HFFc6 (cell line): ENCODE measurements around the gene SLC22A4. TPM values are rescaled to one million over a fixed set of nuclear protein-coding genes. Genes with fewer than 3 reads are reported as not detected.

Source experiments
- DNase-seq: peaks from one replicate; pipeline ENCODE4 v3.0.0-alpha.2; 2018
- H3K27ac Mint-ChIP-seq: 2 replicates; pipeline ENCODE4 v1.8.0; 2020; ENCODE audit warnings: mild to moderate bottlenecking, mixed read lengths
- H3K27me3 Mint-ChIP-seq: 2 replicates; pipeline ENCODE4 v1.8.0; 2021; ENCODE audit warnings: mild to moderate bottlenecking, moderate library complexity, mixed read lengths; ENCODE audit not compliant: insufficient read depth
- H3K36me3 Mint-ChIP-seq: 2 replicates; pipeline ENCODE4 v1.8.0; 2021; ENCODE audit warnings: low read depth, mixed read lengths
- H3K4me1 Mint-ChIP-seq: 2 replicates; pipeline ENCODE4 v1.8.0; 2020; ENCODE audit warnings: low read depth, mixed read lengths
- H3K4me3 Mint-ChIP-seq: 2 replicates; pipeline ENCODE4 v1.8.0; 2020; ENCODE audit warnings: mild to moderate bottlenecking, moderate library complexity, mixed read lengths
- H3K9me3 Mint-ChIP-seq: 2 replicates; pipeline ENCODE4 v1.8.0; 2020; ENCODE audit warnings: mild to moderate bottlenecking, mixed read lengths
- total RNA-seq, 6 experiments: library from RNA; stranded (reverse); fragmentation: NEBNext Ultra II Directional; extraction: Animal tissue kit (Norgen Biotek cat#: 25700); gene quantifications; 2 replicates in 1 of 6; 3 replicates in 5 of 6; pipeline ENCODE4 v1.2.3, GENCODE V29; 2021
- TF ChIP-seq, protein P1 (sequence below): fragments of 200-600 bp; sonication (generic); IDR thresholded peaks from 2 replicates; pipeline ENCODE4 v1.5.0; 2021; ENCODE audit warnings: antibody characterized with exemption, mild to moderate bottlenecking

Gene SLC22A4
- total RNA-seq, 6 experiments from 2014 or later: 10.8 to 12.6 (median 11.4) TPM

DNA sequence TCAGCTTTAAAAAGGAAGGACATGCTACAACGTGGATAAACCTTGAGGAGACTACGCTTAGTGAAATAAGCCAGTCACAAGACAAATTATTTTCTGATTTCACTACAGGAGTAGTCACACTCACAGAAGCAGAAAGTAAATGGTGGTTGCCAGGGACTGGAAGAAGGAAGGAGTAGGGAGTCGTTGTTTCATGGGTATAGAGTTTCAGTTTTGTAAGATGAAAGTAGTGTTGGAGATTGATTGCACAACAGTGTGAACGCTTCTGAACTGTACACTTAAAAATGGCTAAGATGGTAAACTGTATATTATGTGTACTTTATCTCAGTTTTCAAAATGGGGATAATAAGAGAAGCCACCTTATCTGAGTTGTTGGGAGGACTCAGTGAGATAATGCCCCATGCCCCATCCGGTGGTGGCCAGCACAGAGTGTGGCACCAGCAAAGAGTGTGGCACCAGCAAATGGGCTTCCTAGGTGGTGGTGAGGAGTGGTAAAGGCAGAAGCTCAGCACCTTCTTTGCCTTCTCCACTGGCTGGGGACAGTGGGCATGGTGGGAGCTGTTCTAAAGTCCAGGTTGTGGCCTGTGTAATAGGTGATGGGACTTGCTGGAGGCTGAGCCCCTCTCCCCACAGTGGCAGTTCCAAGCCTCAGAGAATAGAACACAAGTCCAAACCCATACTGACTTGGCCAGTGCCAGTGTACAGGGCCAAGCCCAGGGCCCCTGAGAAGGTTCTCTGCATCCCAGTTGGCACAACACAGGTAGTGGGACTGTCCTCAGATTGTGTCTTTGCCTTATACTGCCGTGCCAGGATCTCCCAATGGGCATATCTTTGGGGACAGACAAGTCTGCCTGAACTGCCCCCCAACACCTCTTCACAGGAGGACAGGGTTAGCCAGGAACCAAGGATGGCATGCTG is 4.4 kb downstream of the SLC22A4 start:
- no peaks in the 10 kb centered on the region for H3K9me3 Mint-ChIP-seq
- H3K4me1 Mint-ChIP-seq: peaks cover 60% of the 10 kb centered on the region
- peaks cover 2% of the 10 kb centered on the region; the same call in 1 of the 2 replicates for H3K27me3 Mint-ChIP-seq
- no peak overlapping the region for H3K4me3 Mint-ChIP-seq
- H3K36me3 Mint-ChIP-seq: peaks cover 22% of the 10 kb centered on the region
- TF ChIP-seq, protein P1, sequence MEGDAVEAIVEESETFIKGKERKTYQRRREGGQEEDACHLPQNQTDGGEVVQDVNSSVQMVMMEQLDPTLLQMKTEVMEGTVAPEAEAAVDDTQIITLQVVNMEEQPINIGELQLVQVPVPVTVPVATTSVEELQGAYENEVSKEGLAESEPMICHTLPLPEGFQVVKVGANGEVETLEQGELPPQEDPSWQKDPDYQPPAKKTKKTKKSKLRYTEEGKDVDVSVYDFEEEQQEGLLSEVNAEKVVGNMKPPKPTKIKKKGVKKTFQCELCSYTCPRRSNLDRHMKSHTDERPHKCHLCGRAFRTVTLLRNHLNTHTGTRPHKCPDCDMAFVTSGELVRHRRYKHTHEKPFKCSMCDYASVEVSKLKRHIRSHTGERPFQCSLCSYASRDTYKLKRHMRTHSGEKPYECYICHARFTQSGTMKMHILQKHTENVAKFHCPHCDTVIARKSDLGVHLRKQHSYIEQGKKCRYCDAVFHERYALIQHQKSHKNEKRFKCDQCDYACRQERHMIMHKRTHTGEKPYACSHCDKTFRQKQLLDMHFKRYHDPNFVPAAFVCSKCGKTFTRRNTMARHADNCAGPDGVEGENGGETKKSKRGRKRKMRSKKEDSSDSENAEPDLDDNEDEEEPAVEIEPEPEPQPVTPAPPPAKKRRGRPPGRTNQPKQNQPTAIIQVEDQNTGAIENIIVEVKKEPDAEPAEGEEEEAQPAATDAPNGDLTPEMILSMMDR: no peak
- no peak for DNase-seq
- H3K27ac Mint-ChIP-seq: no peak overlapping the region

DNA sequence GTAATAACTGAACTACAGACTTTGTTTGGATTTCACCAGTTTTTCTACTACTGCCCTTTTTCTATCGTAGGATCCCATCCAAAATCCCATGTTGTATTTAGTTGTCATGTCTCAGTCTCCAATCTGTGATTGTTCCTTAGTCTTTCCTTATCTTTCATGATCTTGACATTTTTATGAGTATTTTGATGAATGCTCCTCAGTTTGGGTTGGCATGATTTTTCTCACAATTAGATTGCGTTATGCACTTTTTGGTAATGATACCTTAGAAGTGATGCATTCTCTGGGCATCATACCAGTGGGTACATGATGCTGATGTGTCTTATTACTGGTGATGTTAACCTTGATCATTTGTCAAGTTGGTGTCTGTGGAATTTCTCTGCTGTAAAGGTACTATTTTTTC is 5.7 kb downstream of the SLC22A4 start:
- Mint-ChIP-seq H3K27ac (no peak overlapping the region), H3K4me3 (no peak overlapping the region), H3K9me3 (peaks cover under 1% of the 10 kb centered on the region; the same call in 1 of the 2 replicates), H3K27me3 (no peaks in the 10 kb centered on the region), H3K4me1 (peaks cover 65% of the 10 kb centered on the region), H3K36me3 (peaks cover 28% of the 10 kb centered on the region)
- TF ChIP-seq, protein P1: no peak
- no peak for DNase-seq

DNA sequence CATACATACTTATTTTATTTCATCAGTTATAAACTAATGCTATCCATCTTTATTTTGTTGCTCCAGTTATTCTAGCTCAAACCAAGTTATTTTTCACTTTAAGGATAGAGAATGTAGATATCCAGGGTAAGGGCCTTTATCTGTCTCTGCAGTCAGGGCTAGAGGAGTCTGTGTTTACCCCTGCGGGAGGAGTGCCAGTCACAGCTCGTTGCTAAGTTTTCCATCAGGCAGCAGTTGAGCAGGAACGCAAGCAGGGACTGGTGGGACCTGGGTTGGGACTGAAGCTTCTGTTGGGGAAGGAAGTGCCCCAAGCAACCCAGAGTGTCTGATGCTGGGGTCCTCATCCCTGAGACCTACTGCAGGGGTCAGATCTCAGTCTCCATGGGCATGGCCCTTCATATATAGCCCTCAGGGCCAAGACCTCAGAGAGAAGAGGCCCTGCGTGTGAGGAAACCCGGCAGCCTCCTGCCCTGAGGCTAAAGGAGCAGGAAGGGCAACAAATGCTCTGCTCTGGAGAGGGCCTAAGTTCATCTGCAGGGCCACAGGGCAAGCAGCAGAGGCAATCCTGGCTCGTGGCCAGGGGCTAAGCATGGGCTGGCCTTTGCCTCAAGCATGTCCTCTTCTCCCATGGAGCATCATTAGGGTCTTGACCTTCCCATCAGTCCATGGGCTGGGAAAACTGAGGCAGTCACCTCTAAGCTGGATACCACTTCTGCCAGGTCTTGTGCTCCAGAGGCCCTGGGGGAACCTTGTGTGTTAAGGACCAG is 6.6 kb downstream of the SLC22A4 start:
- TF ChIP-seq, protein P1: no peak
- peaks cover 59% of the 10 kb centered on the region for H3K4me1 Mint-ChIP-seq
- DNase-seq: no peak
- H3K27ac Mint-ChIP-seq: no peak overlapping the region
- H3K9me3 Mint-ChIP-seq: peaks cover 6% of the 10 kb centered on the region; the same call in 1 of the 2 replicates
- no peak overlapping the region for H3K4me3 Mint-ChIP-seq
- peaks cover 31% of the 10 kb centered on the region for H3K36me3 Mint-ChIP-seq
- H3K27me3 Mint-ChIP-seq: no peaks in the 10 kb centered on the region

- H3K27me3 Mint-ChIP-seq: no peaks in the 10 kb centered on the region
- no peak for DNase-seq
- peaks cover 25% of the 10 kb centered on the region for H3K36me3 Mint-ChIP-seq
- TF ChIP-seq, protein P1: no peak
- no peak overlapping the region for H3K4me3 Mint-ChIP-seq
- peaks cover 6% of the 10 kb centered on the region; the same call in 1 of the 2 replicates for H3K9me3 Mint-ChIP-seq
- H3K4me1 Mint-ChIP-seq: peaks cover 51% of the 10 kb centered on the region
- H3K27ac Mint-ChIP-seq: no peak overlapping the region
Observed at GRCh38 chr5:132301344-132302271, 7.4 kb downstream of the SLC22A4 start.

- Mint-ChIP-seq H3K27me3 (no peaks in the 10 kb centered on the region), H3K36me3 (peaks cover 21% of the 10 kb centered on the region), H3K4me1 (peaks cover 43% of the 10 kb centered on the region), H3K4me3 (no peak overlapping the region), H3K9me3 (peaks cover 6% of the 10 kb centered on the region; the same call in 1 of the 2 replicates), H3K27ac (no peak overlapping the region)
- TF ChIP-seq, protein P1: no peak
- DNase-seq: no peak
Observed at GRCh38 chr5:132302413-132302812, 8.2 kb downstream of the SLC22A4 start.
